Lower leg skin (tissue), 4 donors: ENCODE measurements around the gene SPI1. TPM values are rescaled to one million over a fixed set of nuclear protein-coding genes. Genes with fewer than 3 reads are reported as not detected.

ENCODE experiments used
- DNase-seq, 2 donors: peaks; one replicate each; pipeline ENCODE4 v3.0.0-alpha.2; 2019; ENCODE audit warnings: low spot score in 2 of 2
- H3K4me3 ChIP-seq: fragments of 200-600 bp; sonication (generic); 2 replicates; pipeline ENCODE4 v1.5.1; 2017; ENCODE audit warnings: mild to moderate bottlenecking, low read depth; ENCODE audit not compliant: poor library complexity, severe bottlenecking
- POLR2A ChIP-seq, 2 donors: fragments of 450-650 bp; IDR thresholded peaks; one replicate each; pipeline ENCODE4 v1.6.1; 2016 to 2017; ENCODE audit warnings: antibody characterized with exemption in 2 of 2, mild to moderate bottlenecking in 1 of 2, moderate library complexity in 1 of 2
- WGBS, 2 donors: methylation state at CpG; one replicate each; pipeline ENCODE4 v1.1.5; 2018; 5-methylcytosine and 5-hydroxymethylcytosine counted together
- intact Hi-C: fragments of 100-400 bp; cut with DNase I; formaldehyde crosslinking; loops from one replicate; pipeline ENCODE4 v1.15.0; 2023; ENCODE audit warnings: low total_unique reads
- total RNA-seq, 4 donors: library from RNA; depleted of rRNA; stranded (reverse); fragments of >200 nt; gene quantifications; one replicate each; pipeline ENCODE4 v1.1.0, GENCODE V29; 2016
- TF ChIP-seq, protein P1 (sequence below), 3 donors: fragments of 450-650 bp; IDR thresholded peaks; one replicate each; pipeline ENCODE4 v1.5.1; 2016; ENCODE audit warnings: antibody characterized with exemption in 3 of 3, mild to moderate bottlenecking in 3 of 3, moderate library complexity in 2 of 3

SPI1 gene
- total RNA-seq, 4 donors from 2014 or later, result 7.7 to 13.4 (median 10.6) TPM

DNA sequence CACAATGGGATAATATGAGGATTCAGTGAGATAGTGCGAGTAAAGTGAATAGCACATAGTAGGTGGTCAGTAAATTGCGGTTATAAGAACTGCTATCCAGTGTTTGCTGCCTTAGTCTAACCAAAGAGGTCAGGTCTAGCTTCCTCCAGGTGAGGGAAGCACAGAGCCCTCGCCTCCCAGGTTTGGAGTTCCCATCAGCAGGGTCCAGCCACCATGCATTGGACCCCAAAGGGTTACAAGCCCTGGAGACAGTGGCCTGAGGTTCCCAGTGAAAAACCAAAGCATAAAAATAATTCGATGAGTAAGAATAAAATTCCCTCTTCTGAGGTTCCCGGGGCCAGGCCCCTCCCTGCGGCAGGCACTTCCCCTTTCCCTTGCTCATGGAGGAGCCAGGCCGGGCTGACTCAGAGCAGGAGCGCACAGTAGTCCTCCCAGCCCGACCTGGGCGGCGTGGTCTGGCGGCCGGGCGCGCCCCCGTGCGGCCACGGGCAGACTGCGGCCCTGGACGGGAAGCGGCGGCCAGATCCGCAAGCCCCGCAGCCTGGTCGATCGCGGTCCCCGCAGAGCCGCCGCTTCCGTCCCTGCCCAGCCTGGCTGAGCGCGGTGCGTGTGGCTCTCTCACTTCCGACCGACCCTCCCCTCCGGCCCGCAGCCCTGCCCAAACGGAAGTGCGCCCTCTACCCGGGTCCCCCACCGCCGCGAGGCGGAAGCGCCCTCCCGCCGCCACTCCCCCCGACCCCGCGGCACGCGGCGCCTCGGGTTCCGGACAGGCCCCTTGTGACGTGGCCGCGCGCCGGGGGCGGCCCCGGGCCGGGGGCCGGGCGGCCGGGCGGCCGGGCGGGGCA, 29.6 kb upstream of the SPI1 start, which contains the start of gene SLC39A13:
Gene SLC39A13, plus strand, starts transcription at position 845 of the 845 bp plus-strand sequence. CDS start 1,505 bp downstream, outside the sequence.
- intact Hi-C loops, result no loop called here
- 1 to 3% methylated on average over 13 to 50 of the region's 70 CpGs for WGBS, 2 donors

DNA sequence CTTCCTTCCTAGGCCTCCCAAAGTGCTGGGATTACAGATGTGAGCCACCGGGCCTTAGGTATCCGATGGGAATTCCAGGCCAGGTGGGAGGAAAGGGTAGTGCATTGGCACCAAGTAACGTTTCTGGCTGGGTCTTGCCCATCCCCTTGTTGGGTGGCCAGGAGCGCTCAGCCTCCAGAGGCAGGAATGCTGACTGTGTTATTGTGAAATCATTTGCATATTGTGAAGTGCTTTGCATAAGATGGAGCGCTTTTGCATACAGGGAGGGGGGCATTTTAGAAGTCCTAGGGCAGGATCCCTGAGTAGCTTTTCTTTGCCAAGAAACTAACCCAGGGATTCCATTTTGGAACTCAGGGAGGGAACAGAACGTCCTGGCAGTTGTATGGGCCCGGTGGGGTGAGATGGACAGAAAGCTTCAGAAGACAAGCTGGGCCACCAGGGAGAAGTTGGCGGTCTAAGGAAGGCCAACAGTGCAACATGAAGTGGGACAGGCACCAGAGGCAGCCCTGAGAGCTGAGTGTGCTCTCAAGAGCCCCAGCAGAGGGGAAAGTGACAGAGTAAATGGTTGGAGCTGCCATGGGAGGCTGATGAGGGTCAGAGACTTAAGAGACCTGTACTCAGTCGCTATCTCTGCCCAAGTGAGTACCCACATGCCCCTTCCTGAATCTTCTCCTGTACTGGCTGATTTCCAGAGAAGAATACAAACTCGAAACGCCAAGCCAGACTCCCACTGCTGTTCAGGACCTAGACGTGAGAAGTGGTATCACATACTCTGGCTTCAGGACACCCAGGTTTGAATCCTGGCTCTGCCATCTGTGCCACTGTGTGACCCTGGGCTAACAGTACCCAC, 28.8 kb upstream of the SPI1 start:
- TF ChIP-seq, protein P1, sequence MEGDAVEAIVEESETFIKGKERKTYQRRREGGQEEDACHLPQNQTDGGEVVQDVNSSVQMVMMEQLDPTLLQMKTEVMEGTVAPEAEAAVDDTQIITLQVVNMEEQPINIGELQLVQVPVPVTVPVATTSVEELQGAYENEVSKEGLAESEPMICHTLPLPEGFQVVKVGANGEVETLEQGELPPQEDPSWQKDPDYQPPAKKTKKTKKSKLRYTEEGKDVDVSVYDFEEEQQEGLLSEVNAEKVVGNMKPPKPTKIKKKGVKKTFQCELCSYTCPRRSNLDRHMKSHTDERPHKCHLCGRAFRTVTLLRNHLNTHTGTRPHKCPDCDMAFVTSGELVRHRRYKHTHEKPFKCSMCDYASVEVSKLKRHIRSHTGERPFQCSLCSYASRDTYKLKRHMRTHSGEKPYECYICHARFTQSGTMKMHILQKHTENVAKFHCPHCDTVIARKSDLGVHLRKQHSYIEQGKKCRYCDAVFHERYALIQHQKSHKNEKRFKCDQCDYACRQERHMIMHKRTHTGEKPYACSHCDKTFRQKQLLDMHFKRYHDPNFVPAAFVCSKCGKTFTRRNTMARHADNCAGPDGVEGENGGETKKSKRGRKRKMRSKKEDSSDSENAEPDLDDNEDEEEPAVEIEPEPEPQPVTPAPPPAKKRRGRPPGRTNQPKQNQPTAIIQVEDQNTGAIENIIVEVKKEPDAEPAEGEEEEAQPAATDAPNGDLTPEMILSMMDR (IDR thresholded peaks at IDR 0.05), result no peak
- TF ChIP-seq POLR2A (IDR thresholded peaks at IDR 0.05), result no peak
- intact Hi-C loops, result no loop called here
- 36 to 41% methylated on average over 12 of the region's 12 CpGs for WGBS, 2 donors
- no peak for DNase-seq
- H3K4me3 ChIP-seq, result peak overlapping the region; percentile 24

More for the DNA sequence above, 29.6 kb upstream of the SPI1 start, which contains the start of gene SLC39A13:
- H3K4me3 ChIP-seq, result peak within 1 kb of the TSS; percentile 24
- TF ChIP-seq POLR2A (IDR thresholded peaks at IDR 0.05), result peak in 1 of 2 donors; percentile 19
- TF ChIP-seq, protein P1 (IDR thresholded peaks at IDR 0.05), result peak in 1 of 3 donors; percentile 83
- peak; percentile 92 to 98 for DNase-seq

DNA sequence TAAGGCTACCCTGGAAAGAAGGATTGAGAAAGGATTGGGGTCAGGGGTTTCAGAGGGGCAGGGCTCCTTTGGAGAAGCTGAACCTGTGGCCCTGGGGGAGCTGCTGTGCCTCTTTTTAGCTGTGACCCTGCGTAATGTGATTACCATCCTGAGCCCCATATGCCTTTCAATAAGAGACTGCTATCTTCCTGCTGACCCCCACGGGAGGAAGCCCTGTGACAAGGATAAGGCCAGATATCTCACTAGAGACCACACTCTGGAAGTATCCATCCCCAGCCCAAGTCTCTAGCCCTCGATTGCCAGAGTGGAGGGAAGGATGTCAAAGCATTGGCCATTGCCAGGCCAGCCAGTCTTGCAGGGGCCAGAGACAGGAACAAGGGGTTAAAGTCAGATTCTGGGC, 25.2 kb upstream of the SPI1 start:
- no peak overlapping the region for H3K4me3 ChIP-seq
- TF ChIP-seq, protein P1 (IDR thresholded peaks at IDR 0.05), result no peak
- no peak for TF ChIP-seq POLR2A (IDR thresholded peaks at IDR 0.05)
- WGBS, 2 donors, result 73 to 81% methylated on average over 3 of the region's 3 CpGs
- intact Hi-C loops, result no loop called here
- DNase-seq, result no peak

DNA sequence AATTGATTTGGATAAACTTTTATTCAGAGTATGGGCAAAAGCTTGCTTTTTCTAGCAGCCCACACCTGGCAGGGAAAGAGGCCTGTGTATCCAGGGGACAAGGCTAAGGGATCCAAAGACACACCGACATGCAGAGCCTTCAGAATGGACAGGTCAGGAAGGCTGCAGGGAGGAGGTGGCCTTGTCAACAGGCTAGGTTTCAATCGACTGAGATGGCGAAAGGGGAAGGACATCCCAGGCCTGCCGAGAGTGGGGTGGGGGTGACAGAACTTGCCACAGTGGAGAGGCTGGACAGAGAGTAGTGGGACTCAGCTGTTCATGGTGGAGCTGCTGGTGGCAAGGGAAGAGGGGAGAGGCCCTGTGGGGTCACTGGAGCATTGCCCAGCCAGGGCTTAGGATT, 24.8 kb upstream of the SPI1 start:
- no peak for TF ChIP-seq POLR2A (IDR thresholded peaks at IDR 0.05)
- TF ChIP-seq, protein P1 (IDR thresholded peaks at IDR 0.05), result no peak

DNA sequence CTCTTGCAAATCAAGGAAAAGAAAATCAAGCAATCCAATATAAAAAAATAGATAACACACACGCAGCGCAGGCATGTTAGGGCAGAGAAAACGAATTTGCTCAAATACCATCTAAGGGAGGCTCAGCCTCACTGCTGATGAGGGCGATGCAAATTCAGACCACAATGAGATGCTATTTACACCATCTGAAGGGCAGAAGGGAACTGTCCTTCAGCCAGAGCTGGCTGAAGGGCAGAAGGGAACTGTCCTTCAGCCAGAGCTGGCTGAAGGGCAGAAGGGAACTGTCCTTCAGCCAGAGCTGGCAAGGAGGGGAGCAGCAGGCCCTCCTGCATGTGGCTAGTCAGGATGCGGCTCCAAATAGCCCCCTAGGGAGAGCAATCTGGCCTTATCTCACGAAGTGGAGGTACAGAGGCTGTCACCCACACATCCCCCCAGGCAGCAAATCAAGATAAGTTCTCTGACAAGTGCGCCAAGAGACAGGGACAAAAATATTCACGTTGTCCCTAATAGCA, 22.5 kb upstream of the SPI1 start:
- DNase-seq, result no peak
- 9 to 17% methylated on average over 8 of the region's 8 CpGs for WGBS, 2 donors
- intact Hi-C loops, result no loop called here
- no peak overlapping the region for H3K4me3 ChIP-seq
- TF ChIP-seq, protein P1 (IDR thresholded peaks at IDR 0.05), result no peak
- no peak for TF ChIP-seq POLR2A (IDR thresholded peaks at IDR 0.05)

More for the DNA sequence above, 24.8 kb upstream of the SPI1 start:
- DNase-seq, result no peak
- 66 to 72% methylated on average over 4 of the region's 4 CpGs for WGBS, 2 donors
- intact Hi-C loops, result no loop called here
- H3K4me3 ChIP-seq, result no peak overlapping the region
